NB4 (cell line): ENCODE results near the gene PTPRD.

Experiments
- CTCF ChIP-seq: IDR thresholded peaks from one replicate; pipeline ENCODE4 v1.5.1; 2012; ENCODE audit warnings: low read depth, low read length
- MYC ChIP-seq: IDR thresholded peaks from 2 replicates; pipeline ENCODE4 v1.6.1; 2011; ENCODE audit warnings: low read depth, low read length

GRCh38 chr9:9392755-9393154, 1220.0 kb downstream of the PTPRD start:
- TF ChIP-seq MYC: no peak
- no peak for TF ChIP-seq CTCF
